ENCODE measurements around the gene KCTD3.

DNA sequence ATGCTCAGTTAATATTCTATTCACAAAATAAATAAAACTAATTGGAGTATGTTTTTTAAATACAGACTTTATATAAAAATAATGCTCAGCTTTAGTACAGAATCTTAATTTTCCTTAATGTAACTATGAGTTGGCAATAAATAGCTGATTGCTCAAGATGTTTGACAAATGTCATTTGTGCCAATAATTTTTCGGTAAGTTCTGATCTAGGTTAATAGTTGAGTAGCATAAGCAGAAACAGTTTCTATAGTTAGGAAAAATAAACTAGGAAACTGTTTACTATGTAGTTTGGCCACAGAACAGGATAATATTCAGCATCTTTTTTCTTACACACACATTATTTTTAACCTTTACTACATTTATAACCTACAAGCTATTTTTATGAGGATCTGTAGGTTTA is 40.3 kb downstream of the KCTD3 start:
- TF ChIP-seq CTCF (conservative IDR thresholded peaks at IDR 0.05; ENCODE audit: low read depth, low read length) = no peak
- no peak for TF ChIP-seq EZH2 (IDR thresholded peaks at IDR 0.05; ENCODE audit: low read length, unreplicated experiment)

Data from PC-3 (cell line).